ENCODE data around the gene MYOZ3. TPM values are rescaled to one million over a fixed set of nuclear protein-coding genes. Genes with fewer than 3 reads are reported as not detected.

Gene MYOZ3
- total RNA-seq, 2 experiments from 2014 or later: not detected

GRCh38 chr5:150630461-150631325, 30.4 kb upstream of the MYOZ3 start:
- Histone ChIP-seq H3K36me3 (ENCODE audit: insufficient read depth, low read length) (no peaks in the 10 kb centered on the region), H4K20me1 (ENCODE audit: insufficient read depth, low read length) (no peaks in the 10 kb centered on the region), H3K4me1 (ENCODE audit: insufficient read depth, low read length, poor library complexity, severe bottlenecking) (peaks cover 9% of the 10 kb centered on the region), H2AFZ (ENCODE audit: low read length) (no peak overlapping the region), H3K9me2 (ENCODE audit: insufficient read depth, low read length) (no peaks in the 10 kb centered on the region), H3K79me2 (ENCODE audit: insufficient read depth, low read depth, low read length) (no peaks in the 10 kb centered on the region), H3K27ac (ENCODE audit: low read depth, low read length, poor library complexity, severe bottlenecking) (no peak overlapping the region), H3K9me3 (ENCODE audit: low read length) (no peaks in the 10 kb centered on the region), H3K4me2 (ENCODE audit: low read length) (no peak overlapping the region), H3K4me3 (ENCODE audit: low read depth, low read length, poor library complexity, severe bottlenecking) (no peak overlapping the region)
- no TSS peak for BruUV-seq (replicated peaks)
- no peak for DNase-seq (ENCODE audit: low spot score)
- ChIA-PET POLR2A (no interaction called here), CTCF (ENCODE audit: unreplicated experiment) (no interaction called here)
- intact Hi-C loops (cut with micrococcal nuclease; ENCODE audit: unreplicated experiment): no loop called here
- TF ChIP-seq CTCF (conservative IDR thresholded peaks at IDR 0.05; ENCODE audit: low read length) (no peak), EZH2phosphoT487 (IDR thresholded peaks at IDR 0.05; ENCODE audit: borderline replicate concordance, low read depth, low read length) (no peak)

GRCh38 chr5:150631326-150631701, 29.7 kb upstream of the MYOZ3 start:
- no peaks in the 10 kb centered on the region for H3K9me2 ChIP-seq (ENCODE audit: insufficient read depth, low read length)
- H3K4me1 ChIP-seq (ENCODE audit: insufficient read depth, low read length, poor library complexity, severe bottlenecking): peaks cover 3% of the 10 kb centered on the region
- H3K79me2 ChIP-seq (ENCODE audit: insufficient read depth, low read depth, low read length): no peaks in the 10 kb centered on the region
- H3K4me3 ChIP-seq (ENCODE audit: low read depth, low read length, poor library complexity, severe bottlenecking): no peak overlapping the region
- H3K36me3 ChIP-seq (ENCODE audit: insufficient read depth, low read length): no peaks in the 10 kb centered on the region
- no peaks in the 10 kb centered on the region for H3K9me3 ChIP-seq (ENCODE audit: low read length)
- ChIA-PET CTCF (ENCODE audit: unreplicated experiment) (no interaction called here), POLR2A (no interaction called here)
- no peaks in the 10 kb centered on the region for H4K20me1 ChIP-seq (ENCODE audit: insufficient read depth, low read length)
- no peak overlapping the region for H3K4me2 ChIP-seq (ENCODE audit: low read length)
- no peak overlapping the region for H2AFZ ChIP-seq (ENCODE audit: low read length)
- H3K27ac ChIP-seq (ENCODE audit: low read depth, low read length, poor library complexity, severe bottlenecking): no peak overlapping the region
- intact Hi-C loops (cut with micrococcal nuclease; ENCODE audit: unreplicated experiment): no loop called here
- no peak for DNase-seq (ENCODE audit: low spot score)
- TF ChIP-seq EZH2phosphoT487 (IDR thresholded peaks at IDR 0.05; ENCODE audit: borderline replicate concordance, low read depth, low read length) (no peak), CTCF (conservative IDR thresholded peaks at IDR 0.05; ENCODE audit: low read length) (no peak)
- no TSS peak for BruUV-seq (replicated peaks)
